Stimulated activated naive CD8-positive, alpha-beta T cell treated with anti-CD3 and anti-CD28 coated beads, Interleukin-15, Interleukin-2, amounts not matched to agents 100 ng/mL and 50 ng/mL, for 24 hours (primary cell): Measurements from ENCODE around the gene CROCC2.

Experiments
- H3K27ac Mint-ChIP-seq: one replicate; pipeline ENCODE4 v1.8.0; 2021; ENCODE audit warnings: mild to moderate bottlenecking, mixed read lengths
- H3K27me3 Mint-ChIP-seq: one replicate; pipeline ENCODE4 v1.8.0; 2021; ENCODE audit warnings: mixed read lengths
- H3K36me3 Mint-ChIP-seq: one replicate; pipeline ENCODE4 v1.8.0; 2021; ENCODE audit warnings: low read depth, mixed read lengths
- H3K4me1 Mint-ChIP-seq: one replicate; pipeline ENCODE4 v1.8.0; 2021; ENCODE audit warnings: low read depth, mixed read lengths
- H3K4me3 Mint-ChIP-seq: one replicate; pipeline ENCODE4 v1.8.0; 2021; ENCODE audit warnings: mild to moderate bottlenecking, mixed read lengths
- H3K9me3 Mint-ChIP-seq: one replicate; pipeline ENCODE4 v1.8.0; 2021; ENCODE audit warnings: mixed read lengths

CROCC2 gene

DNA sequence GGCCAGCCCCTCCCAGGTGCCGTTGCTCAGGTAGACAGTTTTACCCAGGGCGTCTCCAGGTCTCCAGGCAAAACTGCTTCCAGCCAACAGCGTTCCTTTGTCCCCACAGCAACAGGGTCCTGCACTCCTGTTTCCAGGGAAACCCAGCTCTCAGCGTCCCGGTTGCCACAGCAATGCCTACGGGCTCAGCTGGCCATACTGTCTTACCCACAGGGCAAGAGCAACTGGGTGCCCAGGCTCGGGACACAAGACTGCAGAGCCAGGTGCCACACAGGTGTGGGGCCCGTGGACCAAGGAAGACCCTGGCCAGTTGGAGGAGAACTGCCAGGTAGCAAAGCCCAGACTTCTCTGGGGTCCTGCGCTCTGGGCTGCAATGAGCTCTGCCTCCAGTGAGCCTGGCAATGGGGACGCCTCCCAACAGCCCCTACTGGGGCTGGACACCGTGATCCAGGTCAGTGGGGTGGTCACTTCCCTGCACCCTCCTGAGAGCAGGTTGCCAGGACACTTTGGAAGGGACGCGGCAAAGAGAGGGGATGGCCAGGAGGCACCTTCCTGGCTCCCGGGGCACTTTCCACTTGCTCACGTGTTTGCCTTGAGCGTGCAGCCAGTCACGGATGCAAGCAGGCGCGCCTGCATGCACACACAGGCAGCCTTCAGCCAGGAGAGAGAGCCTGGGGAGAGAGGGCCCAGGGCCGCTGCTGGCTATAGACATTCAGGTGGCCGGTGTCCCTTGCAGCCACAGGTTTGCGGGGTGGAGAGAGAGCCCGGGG, at the start of gene CROCC2:
TSS of gene CROCC2 (plus strand) at position 196 of the 770 bp plus-strand sequence. CDS start at position 374, 178 bp downstream.
- Mint-ChIP-seq H3K4me3 (no peak within 1 kb of the TSS), H3K4me1 (no peaks in the 10 kb centered on the region), H3K27me3 (no peaks in the 10 kb centered on the region), H3K27ac (no peak within 1 kb of the TSS), H3K36me3 (no peaks in the 10 kb centered on the region), H3K9me3 (no peaks in the 10 kb centered on the region)

DNA sequence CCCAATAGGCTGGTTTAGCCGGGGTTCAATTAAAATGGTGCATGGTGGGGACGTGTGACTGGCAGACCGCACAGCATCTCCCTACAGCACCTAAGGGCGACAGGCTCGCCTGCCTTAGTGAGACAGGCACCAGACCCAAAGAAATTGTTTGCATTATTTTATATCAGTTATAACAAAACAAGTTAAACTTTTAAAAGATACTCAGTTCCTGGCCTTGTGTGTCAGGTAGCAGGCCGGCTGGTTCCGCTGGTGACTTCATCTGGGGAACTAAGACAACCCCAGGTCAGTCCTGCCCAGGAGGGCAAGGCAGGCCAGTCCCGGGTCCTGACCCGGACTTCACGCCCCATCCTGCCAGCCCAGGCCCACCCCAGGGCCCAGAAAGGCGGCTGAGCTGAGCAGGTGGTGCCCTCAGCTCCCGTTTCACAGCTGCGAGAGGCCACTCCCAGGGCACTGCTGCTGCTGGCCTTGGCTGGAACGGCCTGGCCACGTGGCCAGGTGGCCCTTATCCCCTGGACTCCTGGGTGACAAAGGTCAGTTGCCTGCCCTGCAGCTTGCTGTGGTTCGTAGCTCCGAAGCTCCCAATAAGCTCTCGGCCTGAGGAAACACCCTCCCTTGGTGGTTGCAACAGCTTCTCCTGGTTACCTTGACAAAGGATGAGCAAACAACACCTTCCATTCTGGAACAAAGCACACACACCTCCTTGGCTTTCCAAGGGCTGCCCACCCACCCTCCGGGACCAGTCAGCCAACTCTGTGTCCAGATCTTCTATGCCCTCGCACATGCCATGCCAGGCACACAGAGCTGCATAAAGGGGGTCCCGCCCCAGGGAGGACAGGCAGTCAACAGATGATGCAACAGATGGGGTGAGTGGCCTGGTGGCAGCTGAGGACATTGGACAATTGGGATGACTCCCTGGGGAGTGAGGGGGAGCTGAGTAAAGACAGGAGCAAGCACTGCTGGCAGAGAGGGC, 48.8 kb upstream of the CROCC2 start:
- no peaks in the 10 kb centered on the region for H3K36me3 Mint-ChIP-seq

DNA sequence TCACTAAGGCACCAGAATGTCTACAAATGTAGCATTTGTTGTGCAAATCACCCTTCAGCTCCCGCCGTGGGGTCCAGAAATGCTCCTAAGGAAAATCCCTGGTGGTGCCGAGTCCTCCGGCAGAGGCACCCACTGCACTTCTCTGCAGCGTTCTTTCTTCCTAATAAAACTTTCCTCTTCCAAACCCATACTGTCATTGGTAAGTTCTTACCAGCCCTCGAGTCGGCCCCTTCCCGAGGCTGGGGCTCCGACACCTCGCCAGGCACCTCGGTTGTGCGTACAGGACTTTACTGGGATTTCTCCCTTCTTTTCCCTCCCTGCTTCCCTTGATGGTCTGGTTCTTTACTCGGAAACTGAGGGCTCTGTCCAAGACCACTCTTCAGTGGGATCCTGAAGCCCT, 47.8 kb upstream of the CROCC2 start:
- H3K9me3 Mint-ChIP-seq: peaks cover 8% of the 10 kb centered on the region
- H3K4me3 Mint-ChIP-seq: no peak overlapping the region
- H3K4me1 Mint-ChIP-seq: no peaks in the 10 kb centered on the region
- H3K27ac Mint-ChIP-seq: no peak overlapping the region
- no peaks in the 10 kb centered on the region for H3K36me3 Mint-ChIP-seq
- peaks cover 3% of the 10 kb centered on the region for H3K27me3 Mint-ChIP-seq

More for the DNA sequence above, 48.8 kb upstream of the CROCC2 start:
- no peaks in the 10 kb centered on the region for H3K4me1 Mint-ChIP-seq
- H3K27me3 Mint-ChIP-seq: peaks cover 3% of the 10 kb centered on the region
- H3K9me3 Mint-ChIP-seq: peaks cover 8% of the 10 kb centered on the region
- H3K4me3 Mint-ChIP-seq: no peak overlapping the region
- H3K27ac Mint-ChIP-seq: no peak overlapping the region

DNA sequence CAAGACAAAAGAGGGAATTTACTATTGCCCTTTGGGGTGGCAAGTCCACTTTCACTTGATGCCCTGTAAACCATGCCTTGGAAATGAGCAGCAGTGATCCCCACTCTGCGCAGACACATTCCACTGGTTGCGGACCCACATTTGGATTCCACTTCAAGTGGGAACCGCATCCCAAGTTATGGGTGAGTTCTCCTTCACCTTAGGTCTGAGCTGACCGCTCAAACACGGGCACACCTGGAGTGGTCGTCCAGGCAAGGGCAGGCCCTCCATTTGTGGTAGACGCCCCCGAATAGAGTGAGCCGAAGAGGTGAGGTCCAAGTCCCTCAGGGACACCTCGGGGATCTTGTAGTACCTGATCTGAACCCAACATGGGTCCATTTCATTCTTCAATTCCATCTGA, 47.3 kb upstream of the CROCC2 start:
- Mint-ChIP-seq H3K4me1 (no peaks in the 10 kb centered on the region), H3K27ac (no peak overlapping the region), H3K4me3 (no peak overlapping the region), H3K27me3 (peaks cover 3% of the 10 kb centered on the region), H3K9me3 (peaks cover 8% of the 10 kb centered on the region), H3K36me3 (no peaks in the 10 kb centered on the region)

DNA sequence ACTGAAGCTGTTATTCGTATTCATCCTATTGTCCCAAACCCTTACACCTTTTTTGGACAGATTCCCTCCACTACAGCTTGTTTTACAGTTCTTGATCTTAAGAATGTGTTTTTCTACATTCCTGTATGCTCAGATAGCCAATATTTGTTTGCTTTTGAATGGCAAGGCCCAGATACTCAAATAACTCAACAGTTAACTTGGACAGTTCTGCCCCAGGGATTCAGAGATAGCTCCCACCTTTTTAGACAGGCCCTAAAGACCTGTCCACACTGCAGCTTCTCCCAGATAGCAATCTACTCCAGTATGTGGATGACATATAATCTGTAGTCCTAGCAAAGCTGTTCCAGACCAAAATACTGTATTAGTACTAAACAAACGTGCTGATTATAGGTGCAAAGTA, 44.6 kb upstream of the CROCC2 start:
- Mint-ChIP-seq H3K4me3 (no peak overlapping the region), H3K36me3 (no peaks in the 10 kb centered on the region), H3K27ac (no peak overlapping the region), H3K4me1 (no peaks in the 10 kb centered on the region), H3K27me3 (peaks cover 7% of the 10 kb centered on the region), H3K9me3 (no peaks in the 10 kb centered on the region)

DNA sequence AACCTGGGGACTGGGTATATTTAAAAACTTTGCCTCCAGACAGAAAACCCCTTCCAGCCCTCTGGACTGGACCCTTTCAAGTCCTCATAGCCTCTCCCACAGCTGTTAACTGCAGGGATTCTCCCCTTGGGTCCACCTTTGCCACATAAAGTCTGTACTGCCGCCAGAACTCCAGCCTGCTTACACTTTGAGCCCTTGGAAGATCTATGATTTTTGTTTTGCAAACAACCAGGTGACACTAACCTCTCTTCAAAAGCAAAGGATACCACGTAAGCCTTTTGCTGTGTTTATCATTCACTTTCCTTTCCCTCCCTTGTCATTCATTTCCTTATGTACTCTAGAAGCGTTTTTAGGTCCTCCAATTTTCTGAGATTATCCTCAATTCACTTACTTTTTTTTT, 41.7 kb upstream of the CROCC2 start:
- no peaks in the 10 kb centered on the region for H3K36me3 Mint-ChIP-seq
- H3K27me3 Mint-ChIP-seq: peaks cover 4% of the 10 kb centered on the region
- no peak overlapping the region for H3K27ac Mint-ChIP-seq
- no peaks in the 10 kb centered on the region for H3K9me3 Mint-ChIP-seq
- H3K4me3 Mint-ChIP-seq: no peak overlapping the region
- H3K4me1 Mint-ChIP-seq: no peaks in the 10 kb centered on the region

DNA sequence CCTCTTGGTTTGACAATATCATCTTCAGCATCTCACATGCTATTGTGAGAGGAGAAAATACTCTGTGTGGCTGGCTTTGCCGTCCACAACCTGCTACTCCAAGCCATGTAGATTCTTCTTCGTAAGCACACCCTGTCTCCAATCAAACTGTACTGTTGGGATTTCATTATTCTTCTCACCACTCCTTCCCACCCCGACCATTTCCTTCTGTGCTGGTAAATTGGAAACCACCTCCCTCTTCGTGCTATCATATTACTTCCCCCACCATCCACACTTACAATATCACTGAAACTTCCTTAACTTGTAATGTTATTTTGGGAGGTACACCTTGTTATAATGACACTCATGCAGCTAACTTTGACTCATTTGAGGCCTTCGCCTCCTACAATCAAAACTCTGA, 40.7 kb upstream of the CROCC2 start:
- H3K27ac Mint-ChIP-seq: no peak overlapping the region
- peaks cover 4% of the 10 kb centered on the region for H3K27me3 Mint-ChIP-seq
- H3K4me3 Mint-ChIP-seq: no peak overlapping the region
- H3K4me1 Mint-ChIP-seq: no peaks in the 10 kb centered on the region
- H3K9me3 Mint-ChIP-seq: no peaks in the 10 kb centered on the region
- H3K36me3 Mint-ChIP-seq: no peaks in the 10 kb centered on the region

DNA sequence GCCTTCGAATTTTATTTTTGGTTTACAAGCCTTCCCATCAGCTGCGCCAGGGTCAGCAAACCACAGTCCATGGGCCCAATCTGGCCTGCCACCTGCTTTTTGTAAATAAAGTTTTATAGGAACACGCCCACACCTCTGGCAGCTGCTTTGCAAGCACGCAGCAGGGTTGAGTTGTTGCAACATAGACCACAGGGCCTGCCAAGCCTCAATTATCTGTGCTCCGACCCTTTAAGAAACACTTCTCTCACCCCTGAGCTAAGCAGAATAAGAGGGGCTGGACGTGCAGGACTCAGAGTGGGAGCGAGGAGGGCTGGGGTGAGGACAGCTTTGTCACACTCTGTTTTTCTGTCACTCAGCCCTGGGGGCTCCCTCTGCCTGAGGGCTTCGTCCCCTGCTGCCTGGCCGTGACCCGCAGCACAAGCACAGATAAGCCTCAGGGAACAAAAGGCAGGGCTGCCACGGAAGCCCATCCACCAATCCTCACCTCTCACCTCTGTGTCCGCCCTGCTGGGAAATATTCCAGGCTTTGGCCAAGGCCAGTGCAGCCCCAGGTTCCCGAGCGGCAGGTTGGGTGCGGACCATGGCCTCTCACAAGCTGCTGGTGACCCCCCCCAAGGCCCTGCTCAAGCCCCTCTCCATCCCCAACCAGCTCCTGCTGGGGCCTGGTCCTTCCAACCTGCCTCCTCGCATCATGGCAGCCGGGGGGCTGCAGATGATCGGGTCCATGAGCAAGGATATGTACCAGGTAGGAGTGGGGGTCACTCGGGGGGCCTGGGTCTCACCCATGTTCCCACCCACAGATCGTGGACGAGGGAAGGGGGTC, 37.6 kb upstream of the CROCC2 start, which contains the start of gene AGXT:
TSS of gene AGXT (plus strand) at position 539 of the 823 bp plus-strand sequence. CDS start at position 581, 42 bp downstream.
- Mint-ChIP-seq H3K36me3 (no peaks in the 10 kb centered on the region), H3K27me3 (peaks cover 4% of the 10 kb centered on the region), H3K4me1 (no peaks in the 10 kb centered on the region), H3K9me3 (no peaks in the 10 kb centered on the region), H3K4me3 (no peak within 1 kb of the TSS), H3K27ac (no peak within 1 kb of the TSS)

DNA sequence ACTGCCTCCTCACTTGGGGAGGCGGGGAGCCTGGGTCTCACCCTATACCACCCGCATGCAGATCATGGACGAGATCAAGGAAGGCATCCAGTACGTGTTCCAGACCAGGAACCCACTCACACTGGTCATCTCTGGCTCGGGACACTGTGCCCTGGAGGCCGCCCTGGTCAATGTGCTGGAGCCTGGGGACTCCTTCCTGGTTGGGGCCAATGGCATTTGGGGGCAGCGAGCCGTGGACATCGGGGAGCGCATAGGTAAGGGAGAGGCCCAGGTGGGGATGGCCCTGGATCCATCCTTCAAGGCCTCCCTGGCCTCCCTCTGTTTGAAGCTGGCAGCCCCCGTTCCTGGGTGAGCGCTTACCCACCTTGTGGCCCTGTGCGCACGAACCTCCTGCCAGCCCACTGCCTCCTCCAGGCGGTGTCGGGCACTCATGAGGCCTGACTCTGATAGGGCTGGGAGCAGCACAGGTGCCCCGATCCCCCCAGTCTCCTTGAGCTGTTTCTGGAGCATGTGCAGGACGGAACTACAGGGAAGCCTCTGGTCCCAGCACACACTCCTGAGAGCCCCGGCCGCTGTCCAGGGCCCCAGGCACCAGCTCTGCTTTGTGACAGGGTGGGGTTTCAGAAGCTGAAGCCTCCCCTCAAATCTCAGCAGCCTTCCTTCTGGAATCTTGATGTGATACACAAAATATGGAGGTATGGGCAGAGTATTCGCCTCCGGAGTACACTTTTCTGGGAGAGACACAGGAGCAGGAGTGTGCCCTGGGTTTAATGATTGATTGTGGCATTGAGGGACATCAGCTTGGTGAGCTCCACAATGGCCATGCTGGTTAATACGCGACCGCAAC, 36.8 kb upstream of the CROCC2 start:
- Mint-ChIP-seq H3K36me3 (no peaks in the 10 kb centered on the region), H3K4me3 (no peak overlapping the region), H3K4me1 (no peaks in the 10 kb centered on the region), H3K27me3 (peaks cover 4% of the 10 kb centered on the region), H3K27ac (no peak overlapping the region), H3K9me3 (no peaks in the 10 kb centered on the region)

DNA sequence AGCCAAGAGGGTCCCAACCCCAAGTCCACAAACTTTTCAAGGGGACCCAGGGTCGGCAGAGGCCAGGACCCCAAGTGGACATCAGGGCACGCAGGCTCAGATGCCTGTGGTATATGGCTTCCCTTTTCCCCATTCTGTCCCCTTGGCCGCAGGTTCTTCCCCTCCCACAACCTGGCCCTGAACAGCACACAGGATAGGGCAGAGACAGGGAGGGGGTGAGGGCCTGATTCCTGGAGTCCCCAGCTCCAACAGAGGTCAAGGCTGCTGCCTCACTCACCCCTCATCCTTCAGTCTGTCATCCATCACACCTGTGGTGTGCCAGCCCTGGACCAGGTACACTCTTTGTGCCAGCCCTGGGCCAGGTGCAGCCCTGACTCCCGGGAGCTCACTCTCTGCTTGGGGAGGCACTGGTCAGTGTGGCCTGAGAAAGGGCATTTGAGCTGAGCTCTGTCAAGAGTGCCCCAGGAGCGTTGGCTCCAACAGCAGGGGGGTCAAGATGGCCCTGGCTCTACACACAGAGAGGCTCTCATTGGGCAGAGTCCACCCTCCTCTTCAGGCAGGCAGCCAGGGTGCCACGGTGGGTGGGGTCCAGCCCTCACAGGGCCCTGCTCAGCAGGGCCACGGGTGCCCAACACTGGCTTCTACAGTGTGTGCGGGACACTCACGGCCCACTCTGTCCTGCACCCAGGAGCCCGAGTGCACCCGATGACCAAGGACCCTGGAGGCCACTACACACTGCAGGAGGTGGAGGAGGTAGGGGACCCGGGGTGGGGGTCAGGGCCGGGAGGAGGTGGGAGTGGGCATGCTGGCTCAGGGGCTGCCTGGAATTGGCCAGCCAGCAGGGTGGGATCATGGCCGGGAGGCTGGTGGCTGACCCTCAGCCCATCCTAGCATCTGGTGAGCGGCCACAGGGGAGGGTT, 35.9 kb upstream of the CROCC2 start:
- Mint-ChIP-seq H3K27me3 (peaks cover 4% of the 10 kb centered on the region), H3K27ac (no peak overlapping the region), H3K9me3 (no peaks in the 10 kb centered on the region), H3K36me3 (no peaks in the 10 kb centered on the region), H3K4me1 (no peaks in the 10 kb centered on the region), H3K4me3 (no peak overlapping the region)

DNA sequence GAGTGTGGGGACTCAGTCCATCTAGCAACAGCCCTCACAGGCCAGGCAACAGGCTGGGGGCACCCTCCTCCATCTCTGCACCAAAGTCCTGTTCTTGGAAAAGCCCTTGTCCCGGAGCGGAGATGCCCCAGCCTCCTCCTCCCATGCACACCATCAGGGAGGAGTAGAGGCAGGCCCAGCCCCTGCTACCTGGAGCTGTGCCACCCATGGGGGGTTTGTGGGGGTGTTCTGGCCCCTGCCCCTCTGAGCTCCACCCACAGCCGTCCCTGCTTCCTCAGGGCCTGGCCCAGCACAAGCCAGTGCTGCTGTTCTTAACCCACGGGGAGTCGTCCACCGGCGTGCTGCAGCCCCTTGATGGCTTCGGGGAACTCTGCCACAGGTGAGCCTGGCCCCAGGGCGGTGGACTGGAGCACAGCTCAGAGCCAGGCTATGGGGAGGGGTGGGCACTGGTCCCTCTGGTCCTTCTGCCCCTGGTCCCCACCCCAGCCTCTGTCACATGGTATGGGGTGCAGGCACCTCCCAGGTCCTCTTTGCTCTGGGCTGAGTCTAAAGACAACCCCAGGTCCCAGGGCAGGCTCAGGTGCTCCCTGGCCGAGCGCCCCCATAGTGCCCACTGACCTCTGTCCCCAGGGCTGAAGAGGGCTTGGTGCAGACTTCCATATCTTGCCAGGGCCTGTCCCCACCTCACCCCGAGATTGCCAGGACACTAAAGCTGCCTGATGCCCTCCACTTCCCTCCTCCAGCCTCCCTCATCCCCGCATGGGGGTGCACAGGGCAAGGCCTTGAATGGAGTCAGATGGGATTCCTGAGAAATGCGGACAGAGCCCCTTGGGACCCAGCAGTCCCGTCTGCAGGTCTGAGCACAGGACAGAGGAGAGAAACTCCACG, 34.8 kb upstream of the CROCC2 start:
- Mint-ChIP-seq H3K36me3 (no peaks in the 10 kb centered on the region), H3K4me3 (no peak overlapping the region), H3K27ac (no peak overlapping the region), H3K9me3 (no peaks in the 10 kb centered on the region), H3K27me3 (peaks cover under 1% of the 10 kb centered on the region), H3K4me1 (no peaks in the 10 kb centered on the region)

DNA sequence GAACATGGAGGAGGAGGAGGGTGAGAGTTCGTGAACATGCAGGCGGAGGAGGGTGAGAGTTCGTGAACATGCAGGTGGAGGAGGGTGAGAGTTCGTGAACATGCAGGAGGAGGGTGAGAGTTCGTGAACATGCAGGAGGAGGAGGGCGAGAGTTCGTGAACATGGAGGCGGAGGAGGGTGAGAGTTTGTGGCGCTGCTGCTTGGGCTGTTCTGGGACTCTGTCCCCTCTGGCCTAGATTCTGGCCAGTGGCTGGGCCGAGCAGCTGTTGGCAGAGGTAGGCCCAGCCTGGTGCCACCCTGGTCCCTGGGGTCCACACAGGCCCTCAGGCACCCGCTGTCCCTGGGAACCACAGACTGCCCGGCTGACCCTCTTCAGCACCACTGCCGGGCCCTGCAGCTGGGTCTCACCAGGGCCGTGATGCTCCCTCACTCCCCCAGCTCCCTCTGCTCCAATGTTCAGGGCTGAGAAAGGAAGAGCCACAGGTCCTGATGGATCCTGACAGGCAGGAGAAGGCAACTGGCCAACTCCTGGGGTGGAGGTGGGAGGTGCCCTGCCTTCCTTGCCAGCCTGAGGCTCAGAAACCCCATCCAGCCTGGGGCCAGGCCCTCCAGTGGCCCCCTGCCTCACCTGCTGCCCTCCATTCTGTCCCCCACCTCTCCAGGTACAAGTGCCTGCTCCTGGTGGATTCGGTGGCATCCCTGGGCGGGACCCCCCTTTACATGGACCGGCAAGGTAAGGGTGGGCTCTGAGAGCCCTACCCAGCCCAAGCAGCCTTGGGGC, 33.6 kb upstream of the CROCC2 start:
- Mint-ChIP-seq H3K36me3 (no peaks in the 10 kb centered on the region), H3K9me3 (no peaks in the 10 kb centered on the region), H3K27ac (no peak overlapping the region), H3K4me1 (no peaks in the 10 kb centered on the region), H3K27me3 (no peaks in the 10 kb centered on the region), H3K4me3 (no peak overlapping the region)
